Neuronal stem cell (in vitro differentiated cells): ENCODE measurements around the gene GAS7.
A peak's percentile ranks its signal among the peaks of the same experiment; 100 is the strongest.

Experiments used
- DNase-seq: peaks from one replicate; pipeline ENCODE4 v3.0.0-alpha.2; 2013; ENCODE audit warnings: low spot score
- H2AFZ ChIP-seq: one replicate; pipeline ENCODE4 v1.6.1; 2013; ENCODE audit warnings: mild to moderate bottlenecking, low read length, inconsistent platforms
- H2AK5ac ChIP-seq: 2 replicates; pipeline ENCODE4 v1.6.1; 2013; ENCODE audit warnings: low read depth, mild to moderate bottlenecking, inconsistent platforms, low read length, moderate library complexity, mixed read lengths
- H2BK120ac ChIP-seq: 2 replicates; pipeline ENCODE4 v1.6.1; 2013; ENCODE audit warnings: low read depth, mild to moderate bottlenecking, inconsistent platforms, low read length, moderate library complexity, mixed read lengths
- H2BK12ac ChIP-seq: one replicate; pipeline ENCODE4 v1.6.1; 2013; ENCODE audit warnings: low read length, inconsistent platforms
- H2BK15ac ChIP-seq: 2 replicates; pipeline ENCODE4 v1.6.1; 2013; ENCODE audit warnings: mild to moderate bottlenecking, low read length, inconsistent platforms, mixed read lengths
- H2BK5ac ChIP-seq: one replicate; pipeline ENCODE4 v1.6.1; 2013; ENCODE audit warnings: inconsistent platforms, mild to moderate bottlenecking, low read length, moderate library complexity
- H3K14ac ChIP-seq: one replicate; pipeline ENCODE4 v1.6.1; 2013; ENCODE audit warnings: low read length, inconsistent platforms
- H3K18ac ChIP-seq: 2 replicates; pipeline ENCODE4 v1.6.1; 2013; ENCODE audit warnings: low read length, inconsistent platforms
- H3K23ac ChIP-seq: 2 replicates; pipeline ENCODE4 v1.6.1; 2013; ENCODE audit warnings: low read depth, mild to moderate bottlenecking, mixed read lengths, low read length, inconsistent platforms; ENCODE audit not compliant: poor library complexity
- H3K27ac ChIP-seq: replicated peaks from 3 replicates; pipeline ENCODE4 v1.5.1; 2013; ENCODE audit warnings: low read length, inconsistent platforms
- H3K27me3 ChIP-seq, 3 experiments: 2 replicates each; pipeline ENCODE4 v1.6.1; 2013; ENCODE audit warnings: low read length in 3 of 3, mild to moderate bottlenecking in 2 of 3, inconsistent platforms in 1 of 3, low read depth in 1 of 3, mixed read lengths in 1 of 3, moderate library complexity in 1 of 3; ENCODE audit not compliant: control insufficient read depth in 3 of 3, insufficient read depth in 3 of 3
- H3K36me3 ChIP-seq, 2 donors: replicated peaks in 1 of 2; 2 replicates each; pipeline ENCODE4 v1.6.1; 2013; ENCODE audit warnings: low read length in 2 of 2; ENCODE audit not compliant: control insufficient read depth in 2 of 2, insufficient read depth in 2 of 2
- H3K4ac ChIP-seq: 2 replicates; pipeline ENCODE4 v1.6.1; 2013; ENCODE audit warnings: inconsistent platforms, mild to moderate bottlenecking, low read length, moderate library complexity
- H3K4me1 ChIP-seq, 2 donors: 1 replicate in 1 of 2; 2 replicates in 1 of 2; pipeline ENCODE4 v1.6.1; 2013; ENCODE audit warnings: low read length in 2 of 2, low read depth in 1 of 2; ENCODE audit not compliant: control insufficient read depth in 2 of 2, insufficient read depth in 1 of 2
- H3K4me2 ChIP-seq: one replicate; pipeline ENCODE4 v1.6.1; 2013; ENCODE audit warnings: mild to moderate bottlenecking, low read length, inconsistent platforms; ENCODE audit not compliant: insufficient read depth, poor library complexity, severe bottlenecking
- H3K4me3 ChIP-seq, 2 donors: 2 replicates each; pipeline ENCODE4 v1.5.1; 2013; ENCODE audit warnings: low read length in 2 of 2, mild to moderate bottlenecking in 2 of 2, inconsistent platforms in 1 of 2, moderate library complexity in 1 of 2
- H3K79me1 ChIP-seq: one replicate; pipeline ENCODE4 v1.6.1; 2013; ENCODE audit warnings: low read depth, mild to moderate bottlenecking, inconsistent platforms, low read length, moderate library complexity
- H3K9ac ChIP-seq: one replicate; pipeline ENCODE4 v1.6.1; 2013; ENCODE audit warnings: mild to moderate bottlenecking, low read depth, low read length, inconsistent platforms; ENCODE audit not compliant: poor library complexity
- H3K9me3 ChIP-seq, 2 donors: replicated peaks in 1 of 2; 2 replicates each; pipeline versions ENCODE3 to v1.6.1; 2013; ENCODE audit warnings: low read length in 2 of 2, mild to moderate bottlenecking in 2 of 2, inconsistent platforms in 1 of 2, low read depth in 1 of 2, mixed read lengths in 1 of 2, moderate library complexity in 1 of 2; ENCODE audit not compliant: control insufficient read depth in 2 of 2, insufficient read depth in 1 of 2
- H4K8ac ChIP-seq: one replicate; pipeline ENCODE4 v1.6.1; 2013; ENCODE audit warnings: low read depth, mild to moderate bottlenecking, inconsistent platforms, low read length, moderate library complexity
- H4K91ac ChIP-seq: one replicate; pipeline ENCODE4 v1.6.1; 2013; ENCODE audit warnings: low read length, low read depth, mild to moderate bottlenecking, inconsistent platforms; ENCODE audit not compliant: poor library complexity
- WGBS, 2 donors: extraction: QIAGEN DNeasy Blood & Tissue Kit; methylation state at CpG; one replicate each; pipeline ENCODE4 v1.1.7; 2013; ENCODE audit warnings: missing lambda C conversion rate in 2 of 2, mixed read lengths in 1 of 2; ENCODE audit not compliant: insufficient read length in 2 of 2, insufficient replicate concordance in 1 of 2; ENCODE audit errors: extremely low coverage in 2 of 2; 5-methylcytosine and 5-hydroxymethylcytosine counted together

Gene GAS7

DNA sequence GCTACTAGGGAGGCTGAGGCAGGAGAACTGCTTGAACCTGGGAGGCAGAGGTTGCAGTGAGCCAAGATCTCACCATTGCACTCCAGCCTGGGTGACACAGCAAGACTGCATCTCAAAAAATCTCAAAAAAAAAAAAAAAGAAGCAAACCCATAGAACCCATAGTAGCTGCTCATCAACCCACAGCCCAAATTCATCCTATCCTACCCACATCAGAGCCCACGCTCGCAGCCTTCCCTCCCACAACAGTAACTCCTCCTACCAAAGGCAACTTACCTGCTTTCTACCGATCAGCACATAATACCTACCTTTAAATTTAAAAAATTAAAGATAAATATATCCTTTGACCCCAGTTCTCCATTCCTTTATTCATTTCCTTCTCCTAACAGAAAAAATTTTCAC lies 94.7 kb downstream of the GAS7 start:
- H2BK12ac ChIP-seq = no peak overlapping the region
- no peaks in the 10 kb centered on the region for H3K9me3 ChIP-seq
- no peak overlapping the region for H3K23ac ChIP-seq
- no peak overlapping the region for H2BK120ac ChIP-seq
- H4K91ac ChIP-seq = no peak overlapping the region
- peaks cover 0 to 1% of the 10 kb centered on the region in 2 donors for H3K36me3 ChIP-seq
- no peak overlapping the region for H3K9ac ChIP-seq
- H2AFZ ChIP-seq = no peak overlapping the region
- H3K4ac ChIP-seq = no peak overlapping the region
- DNase-seq = no peak
- H4K8ac ChIP-seq = no peak overlapping the region
- no peak overlapping the region for H3K18ac ChIP-seq
- H2BK15ac ChIP-seq = no peak overlapping the region
- H3K14ac ChIP-seq = no peak overlapping the region
- H3K4me2 ChIP-seq = no peak overlapping the region
- H3K79me1 ChIP-seq = no peaks in the 10 kb centered on the region
- no peak overlapping the region for H3K27ac ChIP-seq
- no peaks in the 10 kb centered on the region for H3K27me3 ChIP-seq
- H2AK5ac ChIP-seq = no peak overlapping the region
- 100% methylated on average over 1 of the region's 3 CpGs; no CpG with 5 or more reads in 1 of the 2 donors for WGBS, 2 donors
- no peak overlapping the region for H2BK5ac ChIP-seq
- no peak overlapping the region for H3K4me3 ChIP-seq
- H3K4me1 ChIP-seq = peaks cover 0 to 3% of the 10 kb centered on the region in 2 donors

DNA sequence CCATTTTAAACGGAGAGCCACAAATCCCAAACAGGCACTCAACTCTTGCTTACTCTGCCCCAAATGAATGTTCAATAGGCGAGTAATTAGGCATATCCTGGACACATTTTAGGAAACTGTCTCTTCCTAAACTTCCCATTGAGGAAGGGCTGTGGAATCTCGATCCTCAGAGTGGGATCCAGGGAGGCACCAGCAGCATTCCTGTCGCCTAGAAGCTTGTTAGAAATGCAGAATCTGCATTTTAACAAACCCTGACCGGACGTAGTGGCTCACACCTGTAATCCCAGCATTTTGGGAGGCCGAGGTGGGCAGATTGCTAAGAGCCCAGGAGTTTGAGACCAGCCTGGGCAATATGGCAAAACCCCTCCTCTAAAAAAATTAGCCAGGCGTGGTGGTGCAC lies 95.6 kb downstream of the GAS7 start:
- H3K79me1 ChIP-seq = no peaks in the 10 kb centered on the region
- H2AFZ ChIP-seq = no peak overlapping the region
- no peak overlapping the region for H4K8ac ChIP-seq
- peaks cover 0 to 3% of the 10 kb centered on the region in 2 donors for H3K4me1 ChIP-seq
- no peak overlapping the region for H3K14ac ChIP-seq
- no peak overlapping the region for H2BK120ac ChIP-seq
- no CpG with 5 or more reads among the region's 8 CpGs for WGBS, 2 donors
- H3K4me3 ChIP-seq = no peak overlapping the region
- no peak overlapping the region for H3K4me2 ChIP-seq
- DNase-seq = no peak
- H3K18ac ChIP-seq = no peak overlapping the region
- H3K27ac ChIP-seq = no peak overlapping the region
- H2AK5ac ChIP-seq = no peak overlapping the region
- no peaks in the 10 kb centered on the region for H3K9me3 ChIP-seq
- peaks cover 0 to 1% of the 10 kb centered on the region in 2 donors for H3K36me3 ChIP-seq
- H2BK5ac ChIP-seq = no peak overlapping the region
- no peak overlapping the region for H2BK15ac ChIP-seq
- H3K23ac ChIP-seq = no peak overlapping the region
- no peak overlapping the region for H2BK12ac ChIP-seq
- H4K91ac ChIP-seq = no peak overlapping the region
- H3K27me3 ChIP-seq = no peaks in the 10 kb centered on the region
- H3K4ac ChIP-seq = no peak overlapping the region
- H3K9ac ChIP-seq = no peak overlapping the region

DNA sequence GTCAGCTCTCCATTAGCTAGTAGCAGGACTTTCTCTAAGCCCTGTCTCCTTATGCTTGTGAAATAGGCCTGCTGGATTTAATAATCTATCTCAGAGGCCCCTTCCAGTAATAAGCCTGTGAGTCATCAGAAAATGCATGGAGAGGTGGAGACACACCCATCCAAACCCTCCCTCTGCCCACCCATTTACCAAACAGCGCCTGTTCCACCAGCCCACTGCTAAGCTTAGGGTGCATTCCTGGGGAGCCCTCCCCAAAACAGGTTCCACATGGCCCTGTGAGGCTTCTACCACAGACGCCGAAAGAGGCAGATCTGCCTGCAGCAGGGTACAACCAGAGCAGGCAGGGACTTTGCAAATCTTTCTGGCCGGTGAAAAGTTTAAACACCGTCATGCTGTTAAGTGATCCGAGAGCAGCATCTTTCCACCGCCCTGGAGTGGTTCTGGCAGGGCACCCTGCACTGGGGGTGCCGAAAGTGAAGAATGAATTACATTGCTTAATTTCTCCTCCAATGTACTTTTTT lies 99.3 kb downstream of the GAS7 start:
- H3K14ac ChIP-seq = no peak overlapping the region
- H2AFZ ChIP-seq = no peak overlapping the region
- no peak overlapping the region for H3K4me2 ChIP-seq
- no peak overlapping the region for H4K8ac ChIP-seq
- no peaks in the 10 kb centered on the region for H3K9me3 ChIP-seq
- H3K36me3 ChIP-seq = peaks cover 0 to 1% of the 10 kb centered on the region in 2 donors
- H3K27ac ChIP-seq = no peak overlapping the region
- DNase-seq = no peak
- H2BK12ac ChIP-seq = no peak overlapping the region
- H3K4ac ChIP-seq = no peak overlapping the region
- H3K27me3 ChIP-seq = no peaks in the 10 kb centered on the region
- no peaks in the 10 kb centered on the region for H3K79me1 ChIP-seq
- H3K4me1 ChIP-seq = no peaks in the 10 kb centered on the region
- H3K9ac ChIP-seq = no peak overlapping the region
- no peak overlapping the region for H2BK5ac ChIP-seq
- H3K23ac ChIP-seq = no peak overlapping the region
- no CpG with 5 or more reads among the region's 8 CpGs for WGBS, 2 donors
- no peak overlapping the region for H3K18ac ChIP-seq
- no peak overlapping the region for H2BK120ac ChIP-seq
- no peak overlapping the region for H3K4me3 ChIP-seq
- H2BK15ac ChIP-seq = no peak overlapping the region
- H4K91ac ChIP-seq = no peak overlapping the region
- peak overlapping the region; percentile 38 for H2AK5ac ChIP-seq

DNA sequence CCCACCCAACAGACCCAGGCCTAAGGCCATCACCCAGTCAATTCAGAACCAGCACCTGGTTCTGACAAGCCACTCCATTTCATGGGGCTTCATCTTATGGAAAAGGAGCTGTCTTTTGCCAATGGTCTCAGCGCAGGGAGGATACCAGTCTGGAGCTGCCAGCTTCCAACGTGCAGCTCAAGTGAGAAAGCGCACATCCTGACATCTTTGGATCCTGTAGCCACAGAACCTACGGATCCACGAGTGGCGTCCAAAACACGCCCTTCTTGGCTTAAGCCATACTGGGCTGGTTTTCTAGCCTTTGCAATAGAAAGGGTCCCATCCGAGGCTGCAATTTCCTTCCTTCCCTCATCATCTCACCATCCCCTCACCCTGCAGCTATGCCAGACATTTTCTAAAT lies 101.8 kb downstream of the GAS7 start:
- Histone ChIP-seq H3K36me3 (peaks cover 0 to 1% of the 10 kb centered on the region in 2 donors), H3K4me2 (no peak overlapping the region), H2AK5ac (no peak overlapping the region), H3K18ac (peak overlapping the region; percentile 22), H3K23ac (no peak overlapping the region), H4K91ac (no peak overlapping the region), H2BK15ac (no peak overlapping the region), H3K4me3 (no peak overlapping the region), H3K4me1 (no peaks in the 10 kb centered on the region), H3K9me3 (no peaks in the 10 kb centered on the region), H4K8ac (no peak overlapping the region), H3K27ac (no peak overlapping the region), H2AFZ (no peak overlapping the region), H3K79me1 (no peaks in the 10 kb centered on the region), H3K27me3 (no peaks in the 10 kb centered on the region), H2BK12ac (no peak overlapping the region), H2BK120ac (no peak overlapping the region), H3K9ac (no peak overlapping the region), H3K14ac (no peak overlapping the region), H3K4ac (no peak overlapping the region), H2BK5ac (no peak overlapping the region)
- no CpG with 5 or more reads among the region's 8 CpGs for WGBS, 2 donors
- DNase-seq = no peak
